ENCODE data around the gene RNF187. TPM values are rescaled to one million over a fixed set of nuclear protein-coding genes. Genes with fewer than 3 reads are reported as not detected.
"Not testable (repeated sequence)": the region's sequence is repeated elsewhere in the genome, so short reads cannot be mapped to it uniquely, and the experiment has no call there.

RNF187 gene
- total RNA-seq, 3 donors from 2014 or later (not counting 1 experiment from before 2014, with no cell fraction given): 68.6 to 102 (median 77.3) TPM

GRCh38 chr1:228465141-228465540 lies 22.0 kb upstream of the RNF187 start:
- H3K27ac ChIP-seq (ENCODE audit: low read length): peak overlapping the region; percentile 25
- Mint-ChIP-seq H3K36me3 (no peaks in the 10 kb centered on the region), H3K9me3 (no peaks in the 10 kb centered on the region), H3K4me3 (peak overlapping the region; percentile 92), H3K4me1 (peaks cover 42 to 43% of the 10 kb centered on the region in 2 donors), H3K27me3 (ENCODE audit: low read depth in 2 of 2) (peaks cover 22 to 25% of the 10 kb centered on the region in 2 donors), H3K27ac (peak overlapping the region; percentile 79 to 81)
- intact Hi-C loops (cut with micrococcal nuclease): loop anchor here (2.0 kb wide), 1 partner anchor 22 kb away; the partner anchor contains the start of gene RNF187
- peak overlapping the region; percentile 30 for H3K4me3 ChIP-seq (ENCODE audit: low read length)
- peaks cover 10% of the 10 kb centered on the region for H3K27me3 ChIP-seq (ENCODE audit: control insufficient read depth, insufficient read depth, low read length)
- TF ChIP-seq CTCF (IDR thresholded peaks at IDR 0.05): no peak
- ATAC-seq: no peak
- whole genome bisulfite sequencing (ENCODE audit: insufficient coverage): 19% methylated on average over 10 of the region's 13 CpGs
- H3K9me3 ChIP-seq (ENCODE audit: control insufficient read depth, insufficient read depth, low read length): no peaks in the 10 kb centered on the region
- H3K36me3 ChIP-seq (ENCODE audit: control insufficient read depth, insufficient read depth, low read length): no peaks in the 10 kb centered on the region
- no peak for DNase-seq
- H3K4me1 ChIP-seq (ENCODE audit: control insufficient read depth, insufficient read depth, low read length): peaks cover 29% of the 10 kb centered on the region

- no peak overlapping the region for H3K4me3 ChIP-seq (ENCODE audit: low read length)
- H3K36me3 ChIP-seq (ENCODE audit: control insufficient read depth, insufficient read depth, low read length): no peaks in the 10 kb centered on the region
- H3K36me3 Mint-ChIP-seq: no peaks in the 10 kb centered on the region
- no peak for TF ChIP-seq CTCF (IDR thresholded peaks at IDR 0.05)
- H3K4me1 ChIP-seq (ENCODE audit: control insufficient read depth, insufficient read depth, low read length): peaks cover 29% of the 10 kb centered on the region
- H3K27ac ChIP-seq (ENCODE audit: low read length): no peak overlapping the region
- H3K4me1 Mint-ChIP-seq: peaks cover 42 to 43% of the 10 kb centered on the region in 2 donors
- peak overlapping the region; percentile 92 for H3K4me3 Mint-ChIP-seq
- no peaks in the 10 kb centered on the region for H3K9me3 ChIP-seq (ENCODE audit: control insufficient read depth, insufficient read depth, low read length)
- ATAC-seq (no peak), DNase-seq (peak in 1 of 2 donors; percentile 47)
- peak overlapping the region in 1 of 2 donors; percentile 25 for H3K27ac Mint-ChIP-seq
- H3K27me3 Mint-ChIP-seq (ENCODE audit: low read depth in 2 of 2): peaks cover 23 to 25% of the 10 kb centered on the region in 2 donors
- WGBS (ENCODE audit: insufficient coverage): 60% methylated on average over 8 of the region's 8 CpGs
- intact Hi-C loops (cut with micrococcal nuclease): loop anchor here (2.0 kb wide), 1 partner anchor 21 kb away; the partner anchor contains the start of gene RNF187
- no peaks in the 10 kb centered on the region for H3K9me3 Mint-ChIP-seq
- peaks cover 10% of the 10 kb centered on the region for H3K27me3 ChIP-seq (ENCODE audit: control insufficient read depth, insufficient read depth, low read length)
These were observed 21.5 kb upstream of the RNF187 start for GRCh38 chr1:228465571-228466146.

- H3K9me3 ChIP-seq (ENCODE audit: control insufficient read depth, insufficient read depth, low read length); DNase-seq; H3K27ac Mint-ChIP-seq; H3K4me3 ChIP-seq (ENCODE audit: low read length); H3K9me3 Mint-ChIP-seq; H3K36me3 Mint-ChIP-seq; H3K36me3 ChIP-seq (ENCODE audit: control insufficient read depth, insufficient read depth, low read length); intact Hi-C loops (cut with micrococcal nuclease); ATAC-seq; H3K27ac ChIP-seq (ENCODE audit: low read length); H3K4me3 Mint-ChIP-seq: not testable (repeated sequence)
- Histone ChIP-seq H3K4me1 (ENCODE audit: control insufficient read depth, insufficient read depth, low read length) (peaks cover 38% of the 10 kb centered on the region), H3K27me3 (ENCODE audit: control insufficient read depth, insufficient read depth, low read length) (peaks cover 12% of the 10 kb centered on the region)
- 87% methylated on average over 1 of the region's 2 CpGs for WGBS (ENCODE audit: insufficient coverage)
- peaks cover 25 to 27% of the 10 kb centered on the region in 2 donors for H3K27me3 Mint-ChIP-seq (ENCODE audit: low read depth in 2 of 2)
- peaks cover 44 to 52% of the 10 kb centered on the region in 2 donors for H3K4me1 Mint-ChIP-seq
These were observed 19.0 kb upstream of the RNF187 start for GRCh38 chr1:228468188-228468587.

- 27% methylated on average over 33 of the region's 33 CpGs for WGBS (ENCODE audit: insufficient coverage)
- H3K4me1 ChIP-seq (ENCODE audit: control insufficient read depth, insufficient read depth, low read length): peaks cover 26% of the 10 kb centered on the region
- DNase-seq (no peak), ATAC-seq (no peak)
- H3K4me3 ChIP-seq (ENCODE audit: low read length): no peak overlapping the region
- H3K36me3 ChIP-seq (ENCODE audit: control insufficient read depth, insufficient read depth, low read length): no peaks in the 10 kb centered on the region
- intact Hi-C loops (cut with micrococcal nuclease): no loop called here
- no peak overlapping the region for H3K4me3 Mint-ChIP-seq
- H3K4me1 Mint-ChIP-seq: peaks cover 36 to 45% of the 10 kb centered on the region in 2 donors
- H3K27ac ChIP-seq (ENCODE audit: low read length): no peak overlapping the region
- H3K36me3 Mint-ChIP-seq: no peaks in the 10 kb centered on the region
- H3K27me3 Mint-ChIP-seq (ENCODE audit: low read depth in 2 of 2): peaks cover 25 to 27% of the 10 kb centered on the region in 2 donors
- no peaks in the 10 kb centered on the region for H3K9me3 Mint-ChIP-seq
- no peak overlapping the region for H3K27ac Mint-ChIP-seq
- H3K9me3 ChIP-seq (ENCODE audit: control insufficient read depth, insufficient read depth, low read length): peaks cover 1% of the 10 kb centered on the region
- peaks cover 12% of the 10 kb centered on the region for H3K27me3 ChIP-seq (ENCODE audit: control insufficient read depth, insufficient read depth, low read length)
- TF ChIP-seq CTCF (IDR thresholded peaks at IDR 0.05): no peak
These were observed 17.6 kb upstream of the RNF187 start for GRCh38 chr1:228469413-228470162.

Data from natural killer cell (primary cell).